GM23338 (cell line): ENCODE data around the gene RAB11FIP4. TPM values are rescaled to one million over a fixed set of nuclear protein-coding genes. Genes with fewer than 3 reads are reported as not detected.

Source experiments
- ATAC-seq: fragments of 200-7000 bp; cut with Tn5 transposase; 3 replicates; pipeline ENCODE4 v1.9.1; 2020
- DNase-seq: peaks from one replicate; pipeline ENCODE4 v3.0.0-alpha.2; 2015; ENCODE audit warnings: low spot score
- H2AFZ ChIP-seq: fragments of 200-600 bp; sonication (generic); 2 replicates; pipeline ENCODE4 v1.8.0; 2016; ENCODE audit warnings: antibody characterized with exemption, mild to moderate bottlenecking, moderate library complexity
- H3F3A ChIP-seq: fragments of 200-600 bp; sonication (generic); replicated peaks from 2 replicates; pipeline ENCODE4 v1.8.0; 2017; ENCODE audit warnings: antibody characterized with exemption, mixed run types, low read depth
- H3K27ac ChIP-seq: fragments of 200-600 bp; sonication (generic); 2 replicates; pipeline ENCODE4 v1.6.1; 2016; ENCODE audit warnings: low read depth
- H3K27me3 ChIP-seq: fragments of 200-600 bp; sonication (generic); 2 replicates; pipeline ENCODE4 v1.8.0; 2016; ENCODE audit warnings: mild to moderate bottlenecking, mixed run types, moderate library complexity; ENCODE audit not compliant: insufficient read depth
- H3K36me3 ChIP-seq: fragments of 200-600 bp; sonication (generic); 2 replicates; pipeline ENCODE4 v1.8.0; 2016; ENCODE audit warnings: mild to moderate bottlenecking; ENCODE audit not compliant: insufficient read depth
- H3K4me1 ChIP-seq: fragments of 200-600 bp; sonication (generic); 2 replicates; pipeline ENCODE4 v1.8.0; 2016; ENCODE audit warnings: mild to moderate bottlenecking, moderate library complexity; ENCODE audit not compliant: insufficient read depth
- H3K4me2 ChIP-seq: fragments of 200-600 bp; sonication (generic); 2 replicates; pipeline ENCODE4 v1.7.1; 2017; ENCODE audit warnings: mixed run types
- H3K4me3 ChIP-seq: fragments of 200-600 bp; sonication (generic); 2 replicates; pipeline ENCODE4 v1.6.1; 2016; ENCODE audit warnings: mixed run types
- H3K79me2 ChIP-seq: fragments of 200-600 bp; sonication (generic); replicated peaks from 2 replicates; pipeline ENCODE4 v1.8.0; 2017; ENCODE audit warnings: mild to moderate bottlenecking; ENCODE audit not compliant: insufficient read depth
- H3K9me2 ChIP-seq: fragments of 200-600 bp; sonication (generic); 2 replicates; pipeline ENCODE4 v1.8.0; 2017; ENCODE audit not compliant: insufficient read depth
- H4K20me1 ChIP-seq: fragments of 200-600 bp; sonication (generic); replicated peaks from 2 replicates; pipeline ENCODE4 v1.8.0; 2017; ENCODE audit warnings: mild to moderate bottlenecking; ENCODE audit not compliant: insufficient read depth
- H3K27ac Mint-ChIP-seq: 2 replicates; pipeline ENCODE4 v1.8.0; 2020; ENCODE audit warnings: inconsistent platforms, mild to moderate bottlenecking, moderate library complexity, mixed read lengths
- H3K27me3 Mint-ChIP-seq: 3 replicates; pipeline ENCODE4 v1.8.0; 2022; ENCODE audit warnings: low read depth, mild to moderate bottlenecking, moderate library complexity, mixed read lengths, inconsistent platforms; ENCODE audit not compliant: insufficient read depth, poor library complexity
- H3K36me3 Mint-ChIP-seq: 3 replicates; pipeline ENCODE4 v1.8.0; 2021; ENCODE audit warnings: low read depth, mild to moderate bottlenecking, inconsistent platforms, moderate library complexity, mixed read lengths
- H3K4me1 Mint-ChIP-seq: 3 replicates; pipeline ENCODE4 v1.8.0; 2020; ENCODE audit warnings: mild to moderate bottlenecking, inconsistent platforms, mixed read lengths
- H3K4me3 Mint-ChIP-seq: 3 replicates; pipeline ENCODE4 v1.8.0; 2021; ENCODE audit warnings: moderate library complexity, mild to moderate bottlenecking, inconsistent platforms, mixed read lengths
- H3K9me3 Mint-ChIP-seq: 3 replicates; pipeline ENCODE4 v1.8.0; 2020; ENCODE audit warnings: moderate library complexity, mild to moderate bottlenecking, inconsistent platforms, mixed read lengths
- CREB1 ChIP-seq: fragments of 250-450 bp; sonication (Bioruptor Pico); IDR thresholded peaks from 2 replicates; pipeline ENCODE4 v1.5.0; 2020; ENCODE audit warnings: low read depth, mild to moderate bottlenecking, moderate library complexity
- CTCF ChIP-seq, 2 experiments: fragments of 200-600 bp in 1 of 2; sonication (generic) in 1 of 2; conservative IDR thresholded peaks; 2 replicates each; pipeline versions ENCODE4 v1.5.1 to v1.6.1; 2016 to 2017; ENCODE audit warnings: antibody characterized with exemption in 2 of 2, low read depth in 2 of 2, mild to moderate bottlenecking in 2 of 2, moderate library complexity in 1 of 2
- ETS1 ChIP-seq: IDR thresholded peaks from 2 replicates; pipeline ENCODE4 v1.6.1; 2016; ENCODE audit warnings: antibody characterized with exemption
- EZH2 ChIP-seq: fragments of 200-600 bp; sonication (generic); IDR thresholded peaks from one replicate; pipeline ENCODE4 v1.8.0; 2017; ENCODE audit warnings: antibody characterized with exemption, mild to moderate bottlenecking, low read depth; ENCODE audit not compliant: unreplicated experiment
- EZH2phosphoT487 ChIP-seq: fragments of 200-600 bp; sonication (generic); IDR thresholded peaks from one replicate; pipeline ENCODE4 v1.8.1; 2018; ENCODE audit warnings: antibody characterized with exemption; ENCODE audit not compliant: unreplicated experiment
- JUNB ChIP-seq: IDR thresholded peaks from one replicate; pipeline ENCODE4 v1.6.1; 2016; ENCODE audit warnings: antibody characterized with exemption; ENCODE audit not compliant: unreplicated experiment
- NANOG ChIP-seq: IDR thresholded peaks from 2 replicates; pipeline ENCODE4 v1.6.1; 2016; ENCODE audit warnings: antibody characterized with exemption, borderline replicate concordance
- POLR2AphosphoS5 ChIP-seq: IDR thresholded peaks from 2 replicates; pipeline ENCODE4 v1.6.1; 2016; ENCODE audit warnings: antibody characterized with exemption, low read depth
- REST ChIP-seq: IDR thresholded peaks from one replicate; pipeline ENCODE4 v1.6.1; 2018; ENCODE audit warnings: antibody characterized with exemption; ENCODE audit not compliant: unreplicated experiment
- STAT1 ChIP-seq: IDR thresholded peaks from one replicate; pipeline ENCODE4 v1.6.1; 2016; ENCODE audit warnings: antibody characterized with exemption; ENCODE audit not compliant: unreplicated experiment
- ZNF114 ChIP-seq: fragments of 250-450 bp; sonication (Bioruptor Pico); IDR thresholded peaks from 2 replicates; pipeline ENCODE4 v1.5.0; 2020; ENCODE audit warnings: mild to moderate bottlenecking, moderate library complexity
- ZNF331 ChIP-seq: fragments of 250-450 bp; sonication (Bioruptor Pico); IDR thresholded peaks from 2 replicates; pipeline ENCODE4 v1.5.0; 2020; ENCODE audit warnings: low read depth, mild to moderate bottlenecking, moderate library complexity
- polyA plus RNA-seq: library from polyadenylated mRNA; unstranded; fragments of >200 nt; fragmentation: Nextera tagmentation; extraction: Ambion mirVana; gene quantifications from 2 replicates; pipeline ENCODE4 v1.2.1, GENCODE V29; 2016
- total RNA-seq: library from RNA; depleted of rRNA; stranded (reverse); fragments of >200 nt; shearing (Covaris generic); gene quantifications from 2 replicates; pipeline ENCODE4 v1.2.3, GENCODE V29; 2014

The RAB11FIP4 gene
- total and polyA plus RNA-seq, 2 experiments from 2014 or later = 26.0 to 65.6 TPM

GRCh38 chr17:31554930-31555329 lies 163.5 kb downstream of the RAB11FIP4 start (continued):
- TF ChIP-seq CTCF (conservative IDR thresholded peaks at IDR 0.05; ENCODE audit: low read depth in 2 of 2) = no peak
- no peak for TF ChIP-seq ZNF114
- no peak for TF ChIP-seq EZH2
- TF ChIP-seq JUNB = no peak
- no peak for TF ChIP-seq ZNF331 (CRISPR knock-in tag)
- TF ChIP-seq REST = no peak
- TF ChIP-seq CREB1 (CRISPR knock-in tag) = no peak
- no peak for TF ChIP-seq STAT1

GRCh38 chr17:31556969-31557645 lies 165.6 kb downstream of the RAB11FIP4 start:
- H3K27me3 ChIP-seq = peaks cover 28% of the 10 kb centered on the region
- DNase-seq (no peak), ATAC-seq (peak; percentile 7; the same call in 2 of the 3 replicates)
- no peaks in the 10 kb centered on the region for H3K36me3 ChIP-seq
- Mint-ChIP-seq H3K4me3 (no peak overlapping the region), H3K9me3 (no peaks in the 10 kb centered on the region), H3K27me3 (peaks cover 22% of the 10 kb centered on the region), H3K27ac (no peak overlapping the region), H3K4me1 (peaks cover 27% of the 10 kb centered on the region), H3K36me3 (no peaks in the 10 kb centered on the region)
- H2AFZ ChIP-seq = no peak overlapping the region
- H3K4me1 ChIP-seq = peaks cover 19% of the 10 kb centered on the region
- no peak overlapping the region for H3K4me3 ChIP-seq
- H3K79me2 ChIP-seq = 0 out of 2 replicates have a peak, but pooled peaks cover 3% of the 10 kb centered on the region
- no peak overlapping the region for H3K4me2 ChIP-seq
- H3F3A ChIP-seq = 0 out of 2 replicates have a peak, but pooled peaks cover 9% of the 10 kb centered on the region
- peaks cover 3% of the 10 kb centered on the region; the same call in 1 of the 2 replicates for H4K20me1 ChIP-seq
- no peaks in the 10 kb centered on the region for H3K9me2 ChIP-seq
- H3K27ac ChIP-seq = no peak overlapping the region
- no peak for TF ChIP-seq NANOG
- TF ChIP-seq CTCF (conservative IDR thresholded peaks at IDR 0.05; ENCODE audit: low read depth in 2 of 2) = no peak
- no peak for TF ChIP-seq ZNF114
- no peak for TF ChIP-seq CREB1 (CRISPR knock-in tag)
- TF ChIP-seq STAT1 = no peak
- TF ChIP-seq EZH2 = no peak
- no peak for TF ChIP-seq EZH2phosphoT487
- no peak for TF ChIP-seq ETS1
- no peak for TF ChIP-seq ZNF331 (CRISPR knock-in tag)
- TF ChIP-seq POLR2AphosphoS5 = no peak
